Cardiac septum (tissue), 1 donor: ENCODE results near the gene NPNT. TPM values are rescaled to one million over a fixed set of nuclear protein-coding genes. Genes with fewer than 3 reads are reported as not detected.
"Not testable (repeated sequence)": the region's sequence is repeated elsewhere in the genome, so short reads cannot be mapped to it uniquely, and the experiment has no call there.

Source experiments
- DNase-seq: peaks from one replicate; pipeline ENCODE4 v3.0.0-alpha.2; 2020; ENCODE audit warnings: low spot score
- intact Hi-C: fragments of 100-400 bp; cut with DNase I; formaldehyde crosslinking; loops from one replicate; pipeline ENCODE4 v1.14.0; 2022
- long read RNA-seq: library from polyadenylated mRNA; unstranded; transcript quantifications from one replicate; pipeline ENCODE4 v2.0.0, GENCODE V29; 2021
- total RNA-seq: library from RNA; stranded (reverse); fragmentation: NEBNext Ultra II Directional; extraction: Animal tissue kit (Norgen Biotek cat#: 25700); gene quantifications from one replicate; pipeline ENCODE4 v1.2.1, GENCODE V29; 2021
- donor health status: DM: no; HTN: no; CAD: no.

The NPNT gene
- 11.1 TPM for total RNA-seq
- long read RNA-seq, full-length matches to known transcripts: 7 of 11 reads
- long read RNA-seq, partial matches to known transcripts: 2 of 11 reads
- long read RNA-seq, other reads (novel, unspliced or antisense): 2 of 11 reads

- DNase-seq: no peak
- intact Hi-C loops: no loop called here
These were observed at the start of gene NPNT for GRCh38 chr4:105894660-105895582. TSS of gene NPNT (plus strand) at chr4:105895471. CDS start at chr4:105895653, 182 bp downstream.

GRCh38 chr4:105845559-105845958 lies 49.7 kb upstream of the NPNT start:
- intact Hi-C loops: no loop called here
- DNase-seq: no peak

DNA sequence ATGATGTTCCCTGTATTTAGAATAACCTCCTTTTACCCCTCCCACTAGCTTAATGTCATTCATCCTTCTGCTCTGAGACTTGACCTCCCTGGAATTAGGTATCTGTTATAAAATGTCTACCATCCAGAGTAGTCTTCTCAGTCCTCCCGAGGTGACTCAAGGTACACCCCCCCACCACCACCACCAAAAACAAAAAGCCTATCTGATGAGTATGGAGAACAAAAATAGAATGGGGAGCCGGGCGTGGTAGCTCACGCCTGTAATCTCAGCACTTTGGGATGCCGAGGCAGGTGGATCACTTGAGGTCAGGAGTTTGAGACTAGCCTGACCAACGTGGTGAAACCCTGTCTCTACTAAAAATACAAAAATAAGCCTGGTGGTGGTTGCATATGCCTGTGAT lies 46.9 kb upstream of the NPNT start:
- intact Hi-C loops: not testable (repeated sequence)

DNA sequence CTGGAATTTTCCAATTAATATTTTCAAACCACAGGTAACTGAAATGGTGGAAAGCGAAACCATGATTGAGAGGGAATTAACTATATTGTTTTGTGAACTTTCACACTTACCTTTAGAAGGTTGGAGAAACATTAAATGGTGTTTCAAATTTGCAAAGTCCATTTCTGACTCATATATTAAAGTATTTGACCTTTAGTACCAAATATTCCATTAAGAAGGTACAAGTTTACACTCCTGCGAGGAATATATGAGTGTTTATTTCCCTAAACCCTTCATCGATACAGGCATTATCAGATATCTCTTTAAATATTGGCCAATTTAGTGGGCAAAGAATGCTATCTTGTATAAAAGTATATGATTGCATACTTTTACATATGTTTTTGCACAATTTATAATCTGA lies 44.1 kb upstream of the NPNT start:
- no peak for DNase-seq
- intact Hi-C loops: no loop called here

More for the DNA sequence above, 46.9 kb upstream of the NPNT start:
- not testable (repeated sequence) for DNase-seq

DNA sequence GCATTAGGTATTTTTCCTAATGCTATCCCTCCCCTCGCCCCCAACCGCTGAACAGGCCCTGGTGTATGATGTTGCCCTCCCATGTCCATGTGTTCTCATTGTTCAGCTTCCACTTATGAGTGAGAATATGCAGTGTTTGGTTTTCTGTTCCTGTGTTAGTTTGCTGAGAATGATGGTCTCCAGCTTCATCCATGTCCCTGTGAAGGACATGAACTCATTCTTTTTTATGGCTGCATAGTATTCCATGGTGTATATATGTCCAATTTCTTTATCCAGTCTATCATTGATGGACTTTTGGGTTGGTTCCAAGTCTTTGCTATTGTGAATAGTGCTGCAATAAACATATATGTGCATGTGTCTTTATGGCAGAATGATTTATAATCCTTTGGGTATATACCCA lies 43.0 kb upstream of the NPNT start:
- DNase-seq, intact Hi-C loops: not testable (repeated sequence)

DNA sequence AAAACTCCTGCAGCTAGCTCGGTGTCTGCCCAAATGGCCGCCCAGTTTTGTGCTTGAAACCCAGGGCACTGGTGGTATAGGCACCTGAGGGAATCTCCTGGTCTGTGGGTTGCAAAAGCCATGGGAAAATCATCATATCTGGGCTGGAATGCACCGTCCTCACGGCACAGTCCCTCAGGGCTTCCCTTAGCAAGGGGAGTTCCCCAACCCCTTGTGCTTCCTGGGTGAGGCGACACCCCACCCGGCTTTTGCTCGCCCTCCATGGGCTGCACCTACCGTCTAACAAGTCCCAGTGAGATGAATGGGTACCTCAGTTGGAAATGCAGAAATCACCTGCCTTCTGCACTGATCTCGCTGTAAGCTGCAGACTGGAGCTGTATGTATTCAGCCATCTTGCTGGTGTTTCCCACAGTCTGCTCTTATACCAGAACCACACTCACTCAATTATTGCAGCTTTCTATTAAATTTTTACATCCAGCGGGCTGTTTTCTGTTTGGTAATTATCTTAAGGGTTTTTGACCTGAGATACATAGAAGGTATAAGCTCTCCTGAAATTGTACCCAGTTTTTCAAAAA lies 36.7 kb upstream of the NPNT start:
- intact Hi-C loops: no loop called here
- DNase-seq: no peak

- intact Hi-C loops: no loop called here
These were observed 36.0 kb upstream of the NPNT start for GRCh38 chr4:105859233-105859632.

DNA sequence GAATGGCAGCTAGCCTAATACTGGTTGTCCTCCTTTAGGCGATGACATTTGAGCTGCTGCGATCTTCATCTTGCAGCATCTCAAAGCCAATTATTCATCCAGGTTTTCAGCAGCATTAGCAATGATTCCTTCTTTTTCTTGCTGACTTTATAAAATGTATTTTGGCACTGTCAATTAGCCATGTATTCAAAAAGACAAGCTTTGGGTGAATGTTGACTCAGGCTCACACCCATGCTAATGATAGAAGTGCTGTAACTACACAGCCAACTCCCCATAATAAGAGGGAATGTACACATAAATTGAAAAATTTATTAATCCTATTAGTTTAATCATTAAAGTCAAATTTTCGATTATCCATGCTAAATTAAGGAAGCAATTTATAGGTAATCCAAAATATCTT lies 24.3 kb upstream of the NPNT start:
- DNase-seq: no peak
- intact Hi-C loops: no loop called here

More at GRCh38 chr4:105859233-105859632, 36.0 kb upstream of the NPNT start:
- no peak for DNase-seq

- no peak for DNase-seq
- intact Hi-C loops: no loop called here
These were observed 23.3 kb upstream of the NPNT start for GRCh38 chr4:105871997-105872396.

DNA sequence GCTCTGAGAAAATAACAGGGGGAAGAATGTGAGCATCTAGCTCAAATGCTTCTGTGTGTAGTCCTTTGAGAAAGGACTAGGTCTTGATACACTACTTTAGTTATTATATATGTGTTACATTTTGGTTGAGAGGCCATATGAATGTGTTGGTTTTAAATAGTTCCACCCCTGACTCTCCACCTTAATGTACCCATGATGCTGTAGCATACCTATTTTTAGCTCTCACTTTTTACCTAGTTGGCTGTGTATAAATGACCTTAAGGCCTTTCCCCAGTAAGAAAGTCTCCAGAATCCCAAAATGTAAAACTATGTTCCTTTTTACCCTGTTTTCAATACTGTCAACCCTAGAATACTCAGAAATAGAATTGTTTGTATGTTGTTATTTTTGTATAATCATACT lies 20.0 kb upstream of the NPNT start:
- intact Hi-C loops: no loop called here
- no peak for DNase-seq

DNA sequence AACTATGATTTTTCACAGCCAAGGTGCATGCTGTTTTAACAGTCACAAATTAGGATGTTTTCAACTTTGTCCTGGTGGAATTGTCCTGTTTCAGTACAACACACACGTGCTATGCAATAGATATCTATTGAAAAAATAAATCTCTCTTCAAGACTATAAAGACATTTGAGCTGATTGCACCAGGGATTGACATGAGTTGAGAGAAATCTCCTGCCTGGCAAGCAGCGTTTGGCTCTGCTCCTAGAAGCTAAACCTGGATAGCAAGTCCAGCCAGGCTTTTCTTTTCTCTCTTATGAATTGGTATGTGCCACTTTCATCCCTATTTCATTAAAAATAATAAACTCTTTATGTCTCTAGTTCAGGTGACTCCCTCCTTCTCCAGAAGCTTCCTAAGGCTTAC lies 16.6 kb upstream of the NPNT start:
- DNase-seq: no peak

GRCh38 chr4:105887508-105887907 lies 7.8 kb upstream of the NPNT start:
- DNase-seq: no peak
- intact Hi-C loops: no loop called here

More for the DNA sequence above, 16.6 kb upstream of the NPNT start:
- intact Hi-C loops: no loop called here

DNA sequence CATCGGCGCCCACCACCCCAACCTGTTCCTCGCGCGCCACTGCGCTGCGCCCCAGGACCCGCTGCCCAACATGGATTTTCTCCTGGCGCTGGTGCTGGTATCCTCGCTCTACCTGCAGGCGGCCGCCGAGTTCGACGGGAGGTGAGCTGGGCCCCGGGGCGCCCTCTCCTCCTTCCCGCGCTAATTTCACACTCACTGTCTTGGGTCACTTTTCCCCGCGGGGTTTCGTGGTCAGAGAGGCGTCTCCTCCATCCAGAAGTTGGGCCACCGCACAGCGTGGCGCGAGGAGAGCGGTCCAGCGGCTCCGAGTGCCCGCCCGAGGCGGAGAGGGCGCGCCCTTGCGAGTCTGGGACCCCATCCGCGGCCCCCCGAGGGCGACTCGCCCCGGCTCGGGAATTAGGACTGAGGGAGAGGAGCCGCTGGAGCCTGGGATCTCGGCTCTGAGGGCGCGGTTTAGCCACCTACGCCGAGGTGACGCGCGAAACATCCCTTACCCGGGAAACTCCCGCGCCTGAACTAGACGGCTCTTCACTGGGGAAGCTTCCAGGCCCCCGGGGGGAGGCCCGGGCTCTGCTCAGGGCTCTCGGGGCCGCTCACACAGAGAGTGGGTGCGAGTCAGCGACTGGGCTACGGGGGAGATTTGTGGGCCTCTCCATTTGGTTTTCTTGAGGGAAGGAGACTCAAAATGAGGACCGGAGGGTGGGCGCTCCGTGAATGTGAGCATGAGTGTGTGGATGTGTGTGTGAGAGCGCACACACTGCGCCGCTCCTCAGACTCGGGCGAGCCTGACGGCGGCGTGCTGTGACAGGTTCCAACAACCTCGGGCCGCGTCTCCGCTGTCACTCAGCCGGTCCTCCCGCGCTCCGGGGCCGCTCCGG lies 551 bp downstream of the NPNT start:
- DNase-seq: no peak
- intact Hi-C loops: no loop called here

- no peak for DNase-seq
- intact Hi-C loops: no loop called here
These were observed 1.2 kb downstream of the NPNT start for GRCh38 chr4:105896461-105896942.

GRCh38 chr4:105896984-105897775 lies 1.9 kb downstream of the NPNT start:
- intact Hi-C loops: no loop called here
- no peak for DNase-seq

GRCh38 chr4:105900541-105900940 lies 5.3 kb downstream of the NPNT start:
- intact Hi-C loops: no loop called here
- DNase-seq: no peak

GRCh38 chr4:105902550-105903262 lies 7.4 kb downstream of the NPNT start:
- intact Hi-C loops: no loop called here
- DNase-seq: no peak

DNA sequence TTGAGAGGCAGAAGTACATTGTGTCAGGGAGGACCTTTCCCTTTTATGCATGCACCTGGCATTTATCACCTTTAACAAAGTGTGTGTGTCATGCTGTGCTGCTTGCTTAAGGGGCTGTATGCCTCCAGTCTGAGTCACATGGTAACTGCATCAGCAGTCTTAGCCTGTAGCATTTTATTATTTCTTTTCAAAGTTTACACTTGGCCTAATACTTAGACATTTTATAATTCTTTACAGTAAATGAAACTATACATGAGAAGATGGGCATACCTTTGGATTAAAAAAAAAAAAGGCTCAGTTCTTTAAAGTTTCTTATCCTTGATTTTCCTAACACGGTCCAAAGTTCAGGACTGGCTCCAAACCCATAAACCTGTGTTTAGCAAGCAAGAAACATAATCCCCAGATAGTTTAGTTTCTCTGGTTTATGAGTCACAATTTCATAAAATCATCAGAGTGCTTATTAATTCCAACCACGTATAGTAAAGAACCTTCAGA lies 14.6 kb downstream of the NPNT start:
- intact Hi-C loops: no loop called here
- DNase-seq: no peak
